Suprapubic skin (tissue), 4 donors: Measurements from ENCODE around the gene GTF2IRD1. TPM values are rescaled to one million over a fixed set of nuclear protein-coding genes. Genes with fewer than 3 reads are reported as not detected.
"Not testable (repeated sequence)": the region's sequence is repeated elsewhere in the genome, so short reads cannot be mapped to it uniquely, and the experiment has no call there.

Experiments used
- DNase-seq, 2 donors: peaks; one replicate each; pipeline ENCODE4 v3.0.0-alpha.2; 2019; ENCODE audit warnings: low spot score in 2 of 2
- H3K27ac ChIP-seq: fragments of 200-600 bp; sonication (generic); one replicate; pipeline ENCODE4 v1.5.1; 2019
- H3K27me3 ChIP-seq: fragments of 200-600 bp; sonication (generic); one replicate; pipeline ENCODE4 v1.5.1; 2019
- H3K36me3 ChIP-seq: fragments of 200-600 bp; sonication (generic); one replicate; pipeline ENCODE4 v1.5.1; 2019
- H3K4me1 ChIP-seq: fragments of 200-600 bp; sonication (generic); one replicate; pipeline ENCODE4 v1.5.1; 2019
- H3K4me3 ChIP-seq: fragments of 200-600 bp; sonication (generic); one replicate; pipeline ENCODE4 v1.5.1; 2019; ENCODE audit warnings: mild to moderate bottlenecking
- H3K9me3 ChIP-seq: fragments of 200-600 bp; sonication (generic); one replicate; pipeline ENCODE4 v1.5.1; 2019
- CTCF ChIP-seq, 2 donors: fragments of 200-600 bp in 1 of 2; fragments of 450-650 bp in 1 of 2; sonication (generic) in 1 of 2; IDR thresholded peaks; one replicate each; pipeline ENCODE4 v1.5.1; 2016 to 2019; ENCODE audit warnings: antibody characterized with exemption in 2 of 2, mild to moderate bottlenecking in 1 of 2, moderate library complexity in 1 of 2
- EP300 ChIP-seq: sonication (generic); formaldehyde crosslinking; IDR thresholded peaks from one replicate; pipeline ENCODE4 v1.6.1; 2017; ENCODE audit warnings: antibody characterized with exemption
- POLR2A ChIP-seq, 2 donors: fragments of 450-650 bp; IDR thresholded peaks; one replicate each; pipeline ENCODE4 v1.6.1; 2017; ENCODE audit warnings: antibody characterized with exemption in 2 of 2, mild to moderate bottlenecking in 2 of 2, moderate library complexity in 2 of 2
- POLR2AphosphoS5 ChIP-seq, 3 donors: sonication (generic); formaldehyde crosslinking; IDR thresholded peaks; one replicate each; pipeline ENCODE4 v1.6.1; 2017; ENCODE audit warnings: antibody characterized with exemption in 3 of 3
- WGBS: methylation state at CpG from one replicate; pipeline ENCODE4 v1.1.5; 2018; 5-methylcytosine and 5-hydroxymethylcytosine counted together
- total RNA-seq, 4 donors: library from RNA; depleted of rRNA; stranded (reverse); fragments of >200 nt; gene quantifications; one replicate each; pipeline ENCODE4 v1.1.0, GENCODE V29; 2016

The GTF2IRD1 gene
- total RNA-seq, 4 donors from 2014 or later = 23.1 to 41.2 (median 25.0) TPM

- TF ChIP-seq POLR2A (IDR thresholded peaks at IDR 0.05) (no peak), POLR2AphosphoS5 (IDR thresholded peaks at IDR 0.05) (no peak), CTCF (IDR thresholded peaks at IDR 0.05) (no peak), EP300 (no peak)
- no peak for DNase-seq
- H3K4me1 ChIP-seq = no peaks in the 10 kb centered on the region
- no peaks in the 10 kb centered on the region for H3K27me3 ChIP-seq
- WGBS = 80% methylated on average over 7 of the region's 7 CpGs
- no peak overlapping the region for H3K4me3 ChIP-seq
- H3K36me3 ChIP-seq = peaks cover 26% of the 10 kb centered on the region
- no peak overlapping the region for H3K27ac ChIP-seq
- no peaks in the 10 kb centered on the region for H3K9me3 ChIP-seq
Observed at GRCh38 chr7:74554178-74554577, 100.5 kb downstream of the GTF2IRD1 start.

GRCh38 chr7:74560086-74560719 is 106.5 kb downstream of the GTF2IRD1 start:
- peaks cover 33% of the 10 kb centered on the region for H3K36me3 ChIP-seq
- no peak overlapping the region for H3K4me3 ChIP-seq
- no peaks in the 10 kb centered on the region for H3K27me3 ChIP-seq
- WGBS = 88% methylated on average over 5 of the region's 5 CpGs
- no peaks in the 10 kb centered on the region for H3K4me1 ChIP-seq
- no peak overlapping the region for H3K27ac ChIP-seq
- no peaks in the 10 kb centered on the region for H3K9me3 ChIP-seq
- no peak for DNase-seq
- no peak for TF ChIP-seq CTCF (IDR thresholded peaks at IDR 0.05)
- no peak for TF ChIP-seq POLR2AphosphoS5 (IDR thresholded peaks at IDR 0.05)
- TF ChIP-seq EP300 = no peak
- TF ChIP-seq POLR2A (IDR thresholded peaks at IDR 0.05) = no peak

- H3K27me3 ChIP-seq = no peaks in the 10 kb centered on the region
- no peak for DNase-seq
- no peaks in the 10 kb centered on the region for H3K9me3 ChIP-seq
- TF ChIP-seq POLR2AphosphoS5 (IDR thresholded peaks at IDR 0.05) = no peak
- H3K36me3 ChIP-seq = peaks cover 29% of the 10 kb centered on the region
- 76% methylated on average over 6 of the region's 12 CpGs for WGBS
- H3K4me3 ChIP-seq = no peak overlapping the region
- H3K4me1 ChIP-seq = no peaks in the 10 kb centered on the region
- no peak overlapping the region for H3K27ac ChIP-seq
Observed at GRCh38 chr7:74561898-74562613, 108.3 kb downstream of the GTF2IRD1 start.

GRCh38 chr7:74563639-74564038 is 109.9 kb downstream of the GTF2IRD1 start:
- DNase-seq, H3K27me3 ChIP-seq, H3K4me1 ChIP-seq, H3K9me3 ChIP-seq, H3K4me3 ChIP-seq, H3K27ac ChIP-seq: not testable (repeated sequence)
- WGBS = 87% methylated on average over 6 of the region's 6 CpGs
- H3K36me3 ChIP-seq = peaks cover 16% of the 10 kb centered on the region

GRCh38 chr7:74567318-74567668 is 113.6 kb downstream of the GTF2IRD1 start:
- no peak for DNase-seq
- Histone ChIP-seq H3K4me1 (peaks cover 5% of the 10 kb centered on the region), H3K9me3 (no peaks in the 10 kb centered on the region), H3K27ac (no peak overlapping the region), H3K4me3 (no peak overlapping the region), H3K27me3 (no peaks in the 10 kb centered on the region), H3K36me3 (no peaks in the 10 kb centered on the region)
- TF ChIP-seq EP300 (no peak), CTCF (IDR thresholded peaks at IDR 0.05) (no peak)
- WGBS = 92% methylated on average over 2 of the region's 2 CpGs

- Histone ChIP-seq H3K4me3 (no peak overlapping the region), H3K36me3 (no peaks in the 10 kb centered on the region), H3K9me3 (no peaks in the 10 kb centered on the region), H3K4me1 (peaks cover 18% of the 10 kb centered on the region), H3K27me3 (no peaks in the 10 kb centered on the region), H3K27ac (no peak overlapping the region)
- TF ChIP-seq CTCF (IDR thresholded peaks at IDR 0.05) = no peak
- TF ChIP-seq EP300 = no peak
- no peak for TF ChIP-seq POLR2AphosphoS5 (IDR thresholded peaks at IDR 0.05)
- no peak for TF ChIP-seq POLR2A (IDR thresholded peaks at IDR 0.05)
- no peak for DNase-seq
- WGBS = 67% methylated on average over 5 of the region's 5 CpGs
Observed at GRCh38 chr7:74568658-74569057, 115.0 kb downstream of the GTF2IRD1 start.
